Ovary (tissue), 3 donors: ENCODE data around the gene STAG3.
"Not testable (repeated sequence)": the region's sequence is repeated elsewhere in the genome, so short reads cannot be mapped to it uniquely, and the experiment has no call there.

Source experiments
- POLR2A ChIP-seq: fragments of 450-650 bp; IDR thresholded peaks from one replicate; pipeline ENCODE4 v1.6.1; 2017; ENCODE audit warnings: antibody characterized with exemption, mild to moderate bottlenecking, moderate library complexity
- TF ChIP-seq, protein P1 (sequence below), 3 donors: fragments of 450-650 bp in 2 of 3; fragments of 200-600 bp in 1 of 3; IDR thresholded peaks; one replicate each; pipeline versions ENCODE4 v1.5.1 to v1.8.0; 2016 to 2022; ENCODE audit warnings: antibody characterized with exemption in 3 of 3, mild to moderate bottlenecking in 1 of 3
- donor health status: DM: no; HTN: no; CAD: no.

DNA sequence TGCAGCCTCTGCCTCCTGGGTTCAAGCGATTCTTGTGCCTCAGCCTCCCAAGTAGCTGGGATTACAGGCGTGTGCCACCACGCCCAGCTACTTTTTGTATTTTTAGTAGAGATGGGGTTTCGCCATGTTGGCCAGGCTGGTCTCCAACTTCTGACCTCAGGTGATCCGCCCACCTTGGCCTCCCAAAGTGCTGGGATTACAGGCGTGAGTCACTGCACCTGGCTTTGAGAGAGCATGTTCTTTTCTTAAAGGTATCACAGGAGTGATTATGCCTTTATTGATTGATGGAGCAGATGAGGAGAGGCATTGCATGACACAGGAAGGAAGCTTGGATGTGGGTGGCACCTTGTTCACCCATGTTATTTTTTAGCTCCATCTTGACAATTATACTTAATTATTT, 5.4 kb downstream of the STAG3 start:
- TF ChIP-seq, protein P1, sequence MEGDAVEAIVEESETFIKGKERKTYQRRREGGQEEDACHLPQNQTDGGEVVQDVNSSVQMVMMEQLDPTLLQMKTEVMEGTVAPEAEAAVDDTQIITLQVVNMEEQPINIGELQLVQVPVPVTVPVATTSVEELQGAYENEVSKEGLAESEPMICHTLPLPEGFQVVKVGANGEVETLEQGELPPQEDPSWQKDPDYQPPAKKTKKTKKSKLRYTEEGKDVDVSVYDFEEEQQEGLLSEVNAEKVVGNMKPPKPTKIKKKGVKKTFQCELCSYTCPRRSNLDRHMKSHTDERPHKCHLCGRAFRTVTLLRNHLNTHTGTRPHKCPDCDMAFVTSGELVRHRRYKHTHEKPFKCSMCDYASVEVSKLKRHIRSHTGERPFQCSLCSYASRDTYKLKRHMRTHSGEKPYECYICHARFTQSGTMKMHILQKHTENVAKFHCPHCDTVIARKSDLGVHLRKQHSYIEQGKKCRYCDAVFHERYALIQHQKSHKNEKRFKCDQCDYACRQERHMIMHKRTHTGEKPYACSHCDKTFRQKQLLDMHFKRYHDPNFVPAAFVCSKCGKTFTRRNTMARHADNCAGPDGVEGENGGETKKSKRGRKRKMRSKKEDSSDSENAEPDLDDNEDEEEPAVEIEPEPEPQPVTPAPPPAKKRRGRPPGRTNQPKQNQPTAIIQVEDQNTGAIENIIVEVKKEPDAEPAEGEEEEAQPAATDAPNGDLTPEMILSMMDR (IDR thresholded peaks at IDR 0.05): not testable (repeated sequence)
- TF ChIP-seq POLR2A: not testable (repeated sequence)
